GM12872 (cell line): Measurements from ENCODE around the gene OR2T8.

Experiments used
- TF ChIP-seq, protein P1 (sequence below): IDR thresholded peaks from 3 replicates; pipeline ENCODE4 v1.5.1; 2011; ENCODE audit warnings: low read depth, mild to moderate bottlenecking, low read length, moderate library complexity; ENCODE audit not compliant: insufficient read depth

OR2T8 gene

DNA sequence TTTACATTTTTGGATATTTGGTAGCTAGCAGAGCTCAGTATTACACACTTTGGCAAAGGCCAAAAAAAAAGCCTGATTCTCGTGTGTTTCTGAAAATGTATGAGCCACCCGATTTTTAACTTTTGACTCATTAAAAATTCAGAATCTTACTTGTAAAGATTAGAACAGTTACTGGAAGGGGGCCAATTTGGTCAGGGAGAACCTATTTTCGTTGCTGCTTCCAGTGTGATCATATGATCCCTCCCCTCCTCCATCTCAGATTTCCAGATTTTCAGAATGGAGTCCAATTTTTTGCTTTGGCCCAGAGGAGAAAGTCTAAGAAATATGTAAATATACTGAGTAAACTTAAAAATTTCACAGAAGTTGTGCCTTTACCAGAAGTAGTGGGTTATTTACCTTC, 41.7 kb downstream of the OR2T8 start:
- TF ChIP-seq, protein P1, sequence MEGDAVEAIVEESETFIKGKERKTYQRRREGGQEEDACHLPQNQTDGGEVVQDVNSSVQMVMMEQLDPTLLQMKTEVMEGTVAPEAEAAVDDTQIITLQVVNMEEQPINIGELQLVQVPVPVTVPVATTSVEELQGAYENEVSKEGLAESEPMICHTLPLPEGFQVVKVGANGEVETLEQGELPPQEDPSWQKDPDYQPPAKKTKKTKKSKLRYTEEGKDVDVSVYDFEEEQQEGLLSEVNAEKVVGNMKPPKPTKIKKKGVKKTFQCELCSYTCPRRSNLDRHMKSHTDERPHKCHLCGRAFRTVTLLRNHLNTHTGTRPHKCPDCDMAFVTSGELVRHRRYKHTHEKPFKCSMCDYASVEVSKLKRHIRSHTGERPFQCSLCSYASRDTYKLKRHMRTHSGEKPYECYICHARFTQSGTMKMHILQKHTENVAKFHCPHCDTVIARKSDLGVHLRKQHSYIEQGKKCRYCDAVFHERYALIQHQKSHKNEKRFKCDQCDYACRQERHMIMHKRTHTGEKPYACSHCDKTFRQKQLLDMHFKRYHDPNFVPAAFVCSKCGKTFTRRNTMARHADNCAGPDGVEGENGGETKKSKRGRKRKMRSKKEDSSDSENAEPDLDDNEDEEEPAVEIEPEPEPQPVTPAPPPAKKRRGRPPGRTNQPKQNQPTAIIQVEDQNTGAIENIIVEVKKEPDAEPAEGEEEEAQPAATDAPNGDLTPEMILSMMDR, result no peak

DNA sequence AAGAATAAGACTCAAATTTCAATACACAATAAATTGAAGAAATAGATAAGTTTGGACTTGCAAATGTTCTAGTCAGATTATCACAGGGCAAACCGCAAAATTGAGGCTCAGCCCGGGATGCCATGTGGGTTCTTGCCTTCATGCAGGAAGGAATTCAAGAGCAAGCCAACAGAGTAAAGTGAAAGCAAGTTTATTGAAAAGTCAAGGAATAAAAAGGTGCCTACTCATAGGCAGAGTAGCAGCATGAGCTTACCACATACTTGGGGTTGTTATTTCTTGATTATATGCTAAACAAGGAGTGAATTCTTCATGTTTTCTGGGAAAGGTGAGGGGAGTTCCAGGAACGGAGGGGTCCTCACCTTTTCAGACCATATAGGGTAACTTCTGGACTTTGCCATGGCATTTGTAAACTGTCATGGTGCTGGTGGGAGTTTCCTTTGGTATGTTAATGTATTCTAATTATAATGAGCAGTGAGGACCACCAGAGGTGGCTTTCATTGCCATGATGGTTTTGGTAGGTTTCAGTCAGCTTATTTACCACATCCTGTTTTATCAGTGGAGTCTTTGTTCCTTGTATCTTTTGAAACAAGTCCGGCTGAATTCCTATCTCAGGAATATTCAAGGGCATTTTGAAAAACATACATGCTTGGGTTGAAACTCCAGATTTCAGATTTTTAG, 43.0 kb downstream of the OR2T8 start:
- TF ChIP-seq, protein P1, result no peak

DNA sequence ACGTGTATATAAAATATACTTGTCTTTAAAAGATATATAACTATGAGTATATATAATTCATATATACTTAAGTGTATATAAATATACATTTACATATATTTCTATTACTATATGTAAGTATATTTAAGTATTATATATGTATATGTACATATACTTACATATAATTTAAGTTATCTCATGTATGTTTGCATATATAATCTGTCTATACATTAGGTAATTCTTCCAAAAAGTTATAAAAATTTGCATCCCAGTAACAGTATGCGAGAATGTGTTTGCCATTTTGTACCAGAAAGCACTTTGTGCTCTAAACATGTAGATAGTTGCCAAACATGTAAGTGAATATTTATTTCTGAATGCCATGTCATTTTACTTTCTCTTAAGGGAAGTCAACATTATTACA, 44.9 kb downstream of the OR2T8 start, which contains the start of gene OR2AK2:
TSS of gene OR2AK2 (plus strand) at position 301 of the 400 bp plus-strand sequence. CDS start 144 bp downstream, outside the sequence.
- TF ChIP-seq, protein P1, result no peak

- TF ChIP-seq, protein P1, result no peak
Observed at GRCh38 chr1:247966532-247967204, 46.6 kb downstream of the OR2T8 start.
